Amniotic stem cell (primary cell): Measurements from ENCODE around the gene SNRPB2.

Source experiments
- DNase-seq: peaks from one replicate; lab custom pipeline; 2025; lab: John Stamatoyannopoulos, UW

Gene SNRPB2

DNA sequence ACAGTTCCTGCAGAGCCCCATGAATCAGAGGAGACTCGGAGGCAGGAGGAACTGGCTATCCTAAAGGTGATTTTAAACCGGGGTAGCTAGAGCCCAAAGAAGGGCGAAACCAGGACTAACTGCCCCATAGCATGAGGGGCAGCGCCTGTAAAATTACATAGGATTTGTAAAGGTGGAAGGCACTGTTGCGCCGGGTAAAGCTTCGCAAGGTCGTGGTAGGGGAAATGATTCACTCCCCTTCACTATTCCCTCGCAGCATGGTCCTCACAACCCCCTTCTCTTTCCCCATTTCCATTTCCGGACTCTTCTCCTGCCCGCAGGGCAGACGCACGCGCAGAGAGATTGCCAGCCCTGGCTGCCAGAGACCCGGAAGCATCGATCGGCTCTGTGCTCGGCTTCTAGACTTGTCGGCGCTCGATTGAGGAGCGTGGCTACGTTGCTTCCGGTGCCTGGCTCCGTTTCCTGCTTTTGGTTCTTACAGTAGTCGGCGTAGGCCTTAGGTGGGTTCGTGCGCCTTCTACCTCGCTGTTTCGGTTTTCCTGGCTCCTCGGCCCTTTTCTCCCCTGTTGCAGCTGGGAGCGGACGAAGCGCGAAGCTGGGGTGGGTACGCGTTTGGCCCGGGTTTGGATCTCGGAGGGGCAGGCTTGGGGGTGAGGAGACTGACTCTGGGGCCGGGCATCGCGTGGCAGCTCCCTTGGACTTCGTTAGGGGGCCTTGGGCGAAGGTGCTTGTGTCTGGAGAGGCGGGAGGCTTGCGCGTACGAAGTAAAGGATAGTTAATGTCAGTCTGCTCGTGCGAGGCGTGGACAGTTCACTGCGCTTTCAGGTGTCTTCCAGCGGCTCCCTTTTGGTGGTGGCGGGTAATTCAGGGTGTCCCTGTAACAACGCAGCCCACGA lies at the start of gene SNRPB2:
SNRPB2 (plus strand) TSS at position 462 of the 896 bp plus-strand sequence. CDS start 1,677 bp downstream, outside the sequence.
- peak; percentile 94 for DNase-seq

DNA sequence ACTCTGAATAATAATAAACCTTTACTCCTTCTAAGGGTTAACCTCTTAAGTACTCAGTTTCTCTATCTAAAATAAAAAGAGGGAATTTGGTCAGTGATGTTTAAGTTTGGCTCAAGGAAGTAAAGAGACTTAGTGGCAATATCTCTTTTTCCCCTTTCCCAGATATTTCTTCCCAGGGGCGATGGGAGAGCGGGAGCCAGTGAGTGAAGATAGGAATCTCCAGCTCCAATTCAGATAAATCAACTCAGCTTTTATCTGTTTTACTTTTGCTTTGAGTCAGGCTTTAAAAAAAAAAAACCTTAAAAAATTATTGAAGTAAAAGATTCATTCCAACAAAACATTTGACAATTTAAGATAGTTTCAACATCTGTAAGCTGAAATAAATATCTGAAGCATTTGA lies 45.4 kb upstream of the SNRPB2 start:
- DNase-seq = no peak

DNA sequence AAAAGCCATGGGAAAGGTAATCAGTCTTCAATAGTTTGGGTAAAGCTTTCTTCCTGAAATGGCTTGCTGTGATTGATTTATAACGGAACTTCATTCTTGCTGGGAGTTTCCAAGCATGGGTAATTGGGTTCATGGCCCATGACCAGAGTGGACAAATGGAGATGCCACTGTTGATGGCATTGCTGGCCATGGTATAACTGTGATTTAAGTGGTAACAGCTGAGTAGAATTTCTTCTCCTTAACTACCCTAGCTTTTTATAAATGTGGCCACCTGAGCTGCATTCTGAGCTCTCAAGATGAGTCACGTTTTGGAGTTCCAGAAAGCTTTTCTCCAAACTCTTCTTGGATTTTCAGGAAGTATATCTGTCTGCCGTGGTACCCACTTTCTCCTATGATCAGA lies 39.9 kb upstream of the SNRPB2 start:
- no peak for DNase-seq

DNA sequence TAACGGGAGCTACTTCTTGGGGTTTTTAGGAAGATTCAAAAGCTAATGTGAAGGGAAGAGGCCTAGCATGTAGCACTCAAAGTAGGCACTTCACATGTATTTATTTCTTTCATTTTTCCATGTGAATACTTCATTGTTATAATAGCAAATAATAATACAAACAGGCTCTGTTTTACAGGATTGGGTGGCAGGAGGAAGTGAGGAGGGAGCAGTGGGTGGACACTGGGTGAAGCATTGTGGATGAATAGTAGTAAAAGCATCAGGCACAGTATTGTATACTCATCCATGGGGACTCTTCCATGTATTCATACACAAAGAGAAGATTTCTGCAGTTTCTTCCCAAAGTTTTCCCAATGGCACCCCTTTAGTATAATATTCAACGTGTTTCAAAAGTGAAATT lies 38.4 kb upstream of the SNRPB2 start:
- DNase-seq = no peak

DNA sequence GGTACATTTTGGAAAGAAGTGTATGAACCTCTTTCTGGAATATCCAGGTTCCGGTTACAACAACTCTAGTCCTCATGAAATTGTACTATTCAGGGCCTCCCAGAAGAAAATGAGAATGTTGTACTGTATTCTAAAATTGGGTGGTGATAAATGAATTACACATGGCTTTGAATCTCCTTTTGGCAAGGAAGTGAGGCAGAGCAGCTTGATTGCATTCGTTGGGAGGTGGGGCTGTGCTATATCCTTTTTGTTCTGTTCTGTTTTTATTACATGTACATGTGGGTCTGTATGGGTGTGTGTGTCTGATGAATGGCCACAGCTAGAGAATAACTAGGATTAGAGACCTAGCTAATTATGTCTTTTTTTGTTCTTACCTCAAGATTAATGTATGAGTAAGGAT lies 37.8 kb upstream of the SNRPB2 start:
- no peak for DNase-seq

DNA sequence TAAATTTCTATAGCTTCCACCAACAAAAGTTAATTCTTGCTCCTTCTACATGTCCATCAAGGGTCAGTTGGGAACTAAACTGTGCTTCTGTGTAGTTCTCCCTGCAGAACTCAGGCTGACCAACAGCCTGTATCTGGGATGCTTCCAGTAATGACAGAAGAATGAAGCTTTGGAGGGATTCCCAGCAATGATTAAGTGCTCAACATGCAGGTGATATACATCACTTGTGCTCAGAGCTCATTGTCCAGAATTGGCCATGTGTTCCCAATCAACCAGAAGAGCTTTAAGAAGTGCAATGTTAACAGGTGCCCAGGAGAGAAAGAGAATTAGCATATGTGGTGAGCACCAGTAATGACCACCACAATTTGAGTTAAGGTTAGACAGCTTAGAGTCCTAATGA lies 37.4 kb upstream of the SNRPB2 start:
- DNase-seq = no peak

DNA sequence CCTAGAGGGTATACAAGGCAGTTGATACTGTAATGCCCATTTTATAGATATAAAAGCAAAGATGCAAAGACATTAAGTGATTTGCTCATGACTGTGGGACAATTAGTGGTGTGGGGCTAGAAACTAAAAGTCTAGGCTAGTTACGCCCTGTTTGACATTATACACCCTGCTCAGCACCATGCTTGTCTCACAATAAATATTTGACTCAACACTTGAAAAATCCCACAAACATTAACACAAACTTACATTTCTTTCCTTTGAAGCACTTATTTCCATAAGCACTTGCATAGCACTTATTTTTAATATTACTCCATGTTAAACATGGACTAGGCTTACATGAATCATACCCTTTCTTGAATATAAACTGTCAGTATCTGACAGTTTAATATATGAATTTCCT lies 36.5 kb upstream of the SNRPB2 start:
- no peak for DNase-seq

DNA sequence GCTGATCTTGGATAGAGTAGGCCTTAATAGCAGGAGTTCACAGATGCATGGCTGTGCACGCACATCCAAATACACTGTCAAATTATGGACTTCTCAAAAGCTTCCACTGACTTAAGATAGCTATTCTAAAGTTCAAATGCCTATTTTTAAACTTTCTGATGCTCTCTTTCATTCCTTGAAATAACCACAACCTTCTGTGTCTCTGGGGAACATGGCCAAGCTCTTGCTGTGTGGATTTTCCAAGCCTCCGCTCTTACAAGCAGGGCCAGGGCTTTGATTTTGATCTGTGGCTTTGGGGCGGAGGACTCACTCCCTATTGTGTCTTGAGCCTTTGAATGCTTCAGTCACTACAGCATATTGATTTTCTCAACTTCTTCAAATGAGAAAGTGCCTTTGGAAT lies 35.7 kb upstream of the SNRPB2 start:
- no peak for DNase-seq

DNA sequence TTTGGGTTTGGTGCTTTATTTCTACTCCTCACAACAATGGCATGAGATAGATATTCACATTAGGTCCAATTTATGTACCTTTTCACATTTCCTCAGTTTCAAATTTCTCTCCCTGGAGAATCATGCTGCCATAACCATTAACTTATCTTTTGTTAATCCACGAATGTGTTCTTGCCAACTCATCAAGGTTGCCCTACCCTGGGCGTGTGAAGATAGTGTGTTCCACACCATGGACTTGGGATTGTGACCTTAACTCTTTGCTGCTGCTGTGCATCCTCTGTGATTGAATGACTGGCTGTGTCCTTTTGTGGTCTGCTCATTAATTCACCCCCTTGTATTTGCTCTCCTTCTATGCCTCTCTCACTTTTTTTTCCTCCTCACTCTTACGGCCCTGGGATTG lies 34.2 kb upstream of the SNRPB2 start:
- DNase-seq = no peak

DNA sequence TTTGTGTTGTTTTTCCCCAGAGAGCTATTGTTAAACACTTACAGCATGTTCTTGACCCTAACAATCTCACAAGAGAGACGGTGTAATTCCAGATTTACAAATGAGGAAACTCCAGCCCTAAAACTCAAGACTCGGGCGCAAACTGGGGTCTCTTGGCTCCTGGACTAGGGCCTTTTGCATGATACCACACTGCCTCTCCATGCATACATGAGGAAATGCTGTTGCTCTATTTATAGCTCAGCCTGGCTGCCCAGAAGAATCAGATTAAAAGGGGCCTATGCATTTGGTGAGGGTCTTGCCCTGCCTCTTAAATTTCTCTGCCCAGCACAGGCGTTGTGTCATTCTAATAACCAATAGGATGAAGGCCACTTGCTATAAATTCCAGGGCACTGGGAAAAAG lies 30.5 kb upstream of the SNRPB2 start:
- DNase-seq = no peak

DNA sequence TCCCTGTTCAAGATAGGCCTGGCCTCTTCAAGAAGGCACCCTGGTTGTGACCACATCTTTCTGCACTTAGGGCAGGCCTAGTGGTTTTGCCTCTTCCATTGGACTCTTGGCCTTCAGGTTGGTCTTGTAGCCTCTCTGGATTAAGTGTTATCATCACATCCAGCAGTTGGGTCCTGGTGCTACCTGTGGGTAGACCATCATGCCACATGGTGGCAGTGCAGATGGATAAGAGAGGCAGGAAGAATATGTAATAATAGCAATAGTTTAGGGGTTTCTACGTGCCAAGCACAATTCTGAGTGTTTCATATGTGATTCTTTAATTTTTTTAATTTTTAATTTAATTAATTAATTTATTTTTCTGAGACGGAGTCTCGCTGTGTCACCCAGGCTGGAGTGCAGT lies 28.5 kb upstream of the SNRPB2 start:
- no peak for DNase-seq

DNA sequence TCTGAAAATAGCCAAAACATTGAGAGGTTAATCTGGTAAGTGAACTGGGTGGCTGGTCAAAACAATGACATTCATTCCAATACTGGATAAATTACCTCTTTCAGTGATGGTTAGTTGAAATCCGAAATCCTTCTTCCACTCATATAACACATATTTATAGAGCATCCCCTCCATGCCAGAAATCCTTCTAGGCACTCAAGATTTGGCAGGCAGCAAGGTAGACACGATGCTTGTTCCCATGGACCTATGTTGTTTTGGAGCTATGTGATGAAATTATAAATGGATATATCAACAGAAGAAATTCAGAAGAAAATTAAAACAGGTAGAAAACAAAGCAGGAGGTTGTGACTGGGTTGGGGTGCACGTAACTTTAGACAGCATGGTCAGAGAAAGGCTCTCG lies 26.3 kb upstream of the SNRPB2 start:
- DNase-seq = no peak

DNA sequence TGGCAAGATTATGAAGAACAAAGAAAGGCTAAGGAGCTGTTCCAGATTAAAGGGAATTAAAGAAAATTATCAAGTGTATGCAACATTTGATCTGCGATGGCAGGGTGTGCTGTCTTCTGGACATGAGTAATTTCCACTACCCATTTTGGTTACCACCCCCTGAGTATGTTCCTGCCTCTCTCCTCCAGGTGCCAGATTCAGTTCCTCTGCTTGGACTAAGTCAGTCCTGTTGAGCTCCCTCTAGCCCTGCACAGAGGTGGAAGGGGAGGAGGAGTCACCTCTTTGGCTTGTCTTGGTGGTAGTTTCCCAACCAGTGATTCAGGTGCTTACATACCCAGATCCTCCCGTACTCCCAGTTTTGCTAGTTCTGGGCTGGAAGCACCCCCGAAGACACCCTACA lies 22.2 kb upstream of the SNRPB2 start:
- no peak for DNase-seq

DNA sequence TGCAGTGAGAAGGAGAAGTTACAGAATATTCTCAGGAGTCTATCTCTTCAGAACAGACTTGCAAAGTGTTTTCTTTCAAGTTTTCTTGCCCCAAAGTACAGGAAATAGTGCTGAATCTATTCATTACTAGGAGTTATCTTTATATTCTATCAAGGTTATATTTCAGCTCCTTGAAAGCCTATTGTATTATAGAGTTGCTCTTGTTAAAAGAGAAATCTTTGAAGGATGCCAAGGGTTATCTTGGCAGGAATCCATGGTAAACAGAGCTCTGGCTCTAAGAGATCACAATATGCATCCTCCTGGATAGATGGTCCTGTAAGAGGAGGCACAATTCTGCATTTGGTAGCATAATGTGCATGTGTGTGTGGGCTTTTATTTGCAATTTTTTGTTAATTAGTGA lies 21.2 kb upstream of the SNRPB2 start:
- DNase-seq = no peak

DNA sequence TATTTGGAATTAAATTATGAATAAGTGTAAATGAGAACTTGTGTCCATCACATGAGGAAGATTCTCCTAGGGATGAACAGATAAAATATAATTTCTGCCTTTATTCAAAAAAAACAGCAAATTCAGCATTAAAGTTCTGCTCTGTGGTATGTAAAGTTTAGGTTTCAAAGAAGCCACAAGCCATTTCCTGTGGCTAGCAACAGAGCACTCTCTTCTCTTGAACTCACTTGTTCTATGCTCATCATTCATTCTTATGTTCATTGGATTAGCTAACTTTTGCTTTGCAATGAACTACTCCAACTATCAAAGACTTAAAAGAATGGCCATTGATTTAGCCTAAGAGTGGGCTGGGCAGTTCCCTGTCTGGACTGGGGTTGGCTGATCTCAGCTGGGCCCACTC lies 20.8 kb upstream of the SNRPB2 start:
- no peak for DNase-seq

DNA sequence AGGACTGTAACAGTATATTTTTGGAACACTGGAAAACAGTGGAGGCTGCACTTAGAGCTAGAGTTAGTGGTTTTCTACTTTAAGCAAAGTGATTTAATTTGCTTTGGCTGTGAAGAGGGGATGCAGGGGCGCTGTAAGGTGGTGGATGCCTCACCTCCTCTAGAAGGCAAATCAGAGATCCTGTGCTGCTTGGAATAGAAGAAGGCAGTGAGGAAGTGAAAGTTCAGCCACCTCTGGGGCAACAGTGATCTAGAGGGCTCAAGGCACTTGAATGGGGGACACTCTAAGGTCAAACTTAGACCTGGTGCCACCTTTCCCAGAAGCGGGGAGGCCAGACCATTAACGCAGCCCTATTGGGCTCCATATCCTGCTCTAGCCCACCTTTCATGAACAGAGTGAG lies 19.0 kb upstream of the SNRPB2 start:
- DNase-seq = no peak

DNA sequence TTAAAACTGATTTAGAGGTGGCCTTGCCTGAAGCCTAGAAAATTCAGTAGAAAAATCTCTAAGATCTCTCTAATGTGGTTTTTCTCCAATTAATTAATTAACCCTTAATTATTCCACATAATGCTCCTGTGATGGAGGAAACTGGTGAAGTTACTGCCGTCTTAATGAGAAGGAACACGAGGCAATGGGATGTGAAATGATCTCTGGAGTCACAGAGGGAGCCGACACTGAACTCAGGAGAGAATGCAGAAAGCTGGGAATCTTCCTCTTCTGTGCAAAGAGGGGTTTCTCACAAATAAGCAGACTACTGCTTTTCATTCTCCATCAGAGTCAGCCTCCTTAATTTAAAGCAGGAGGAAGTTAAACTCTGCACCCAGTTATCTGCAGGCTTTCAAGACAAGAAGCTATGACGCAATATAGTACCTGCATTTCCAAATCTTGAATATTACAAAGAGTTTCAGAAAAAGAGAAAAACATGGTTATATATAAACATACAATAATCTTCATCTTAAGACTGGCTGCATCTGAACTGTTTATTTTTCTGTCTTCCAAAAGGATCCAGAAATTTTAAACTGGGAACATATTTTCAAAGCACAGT lies 18.1 kb upstream of the SNRPB2 start:
- no peak for DNase-seq

DNA sequence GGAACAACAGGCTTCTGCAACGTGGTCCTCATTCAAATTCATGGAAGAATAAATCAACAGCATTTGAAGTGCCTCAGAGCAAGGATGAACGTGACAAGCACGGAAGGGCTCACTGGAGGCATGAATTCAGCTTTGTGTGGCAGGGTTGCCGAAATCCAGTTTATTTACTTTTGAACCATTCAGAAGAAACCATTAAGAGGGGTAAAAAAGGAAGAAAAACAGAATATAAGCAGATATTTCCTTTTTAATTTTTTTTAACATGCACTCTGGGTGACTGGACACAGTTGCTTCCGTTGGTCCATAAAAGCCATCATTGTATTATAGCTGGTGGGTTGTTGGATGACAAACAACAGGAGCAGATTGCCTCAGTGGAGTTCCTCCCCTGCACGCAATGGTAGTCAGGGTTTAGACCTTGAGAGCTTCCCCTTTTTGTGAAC lies 17.3 kb upstream of the SNRPB2 start:
- no peak for DNase-seq

DNA sequence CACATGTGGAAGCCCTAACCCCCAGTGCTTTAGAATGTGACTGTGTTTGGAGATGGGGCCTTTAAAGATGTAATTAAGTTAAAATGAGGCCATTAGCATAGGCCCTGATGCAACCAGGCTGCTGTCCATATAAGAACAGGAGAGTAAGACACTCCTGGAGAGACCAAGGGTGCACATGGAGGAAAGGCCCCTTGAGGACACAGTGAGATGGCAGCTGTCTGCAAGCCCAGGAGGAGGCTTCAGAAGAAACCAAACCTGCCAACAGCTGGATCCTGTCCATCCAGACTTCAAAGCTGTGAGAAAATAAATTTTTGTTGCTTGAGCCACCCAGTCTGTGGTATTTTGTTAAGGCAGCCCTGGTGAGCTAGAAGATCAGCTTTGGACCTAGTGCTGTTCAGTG lies 16.8 kb upstream of the SNRPB2 start:
- no peak for DNase-seq

DNA sequence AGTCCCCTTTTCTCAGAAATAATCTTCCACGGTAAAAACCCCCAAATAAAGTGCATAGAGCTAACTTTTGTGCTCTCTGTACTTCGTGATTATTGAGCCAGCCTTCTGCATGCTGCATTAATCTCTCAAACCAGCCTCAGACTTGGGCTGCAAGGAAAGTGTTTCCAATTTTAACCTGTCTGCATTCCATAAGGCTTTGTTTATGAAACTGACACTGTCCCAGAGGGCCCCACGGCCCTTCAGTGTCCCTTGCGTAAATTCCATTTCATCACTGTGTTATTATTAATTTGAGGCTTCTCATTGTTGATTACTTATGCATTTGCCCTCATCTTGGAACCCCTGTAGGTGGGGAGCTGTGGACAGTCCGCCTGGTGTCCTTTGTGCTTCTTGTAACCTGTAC lies 15.6 kb upstream of the SNRPB2 start:
- DNase-seq = no peak

DNA sequence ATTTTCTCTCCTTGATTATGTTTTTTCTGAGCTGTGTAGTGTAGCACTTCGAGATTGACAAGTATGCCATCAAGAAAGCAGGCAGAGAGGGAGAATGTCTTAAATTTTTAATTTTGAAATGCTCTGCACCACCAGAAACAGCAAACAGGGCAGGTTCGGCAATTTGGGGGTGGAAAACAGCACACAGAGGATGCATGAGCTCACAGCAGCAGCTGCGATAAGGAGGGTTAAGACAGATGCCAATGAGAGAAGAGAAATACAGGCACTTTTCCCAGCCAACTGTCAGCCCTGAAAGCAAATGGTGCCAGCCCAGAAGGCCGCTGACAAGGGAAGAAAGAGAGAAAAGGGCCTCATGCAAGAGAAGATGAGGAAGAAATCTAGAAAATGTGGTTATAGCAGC lies 15.1 kb upstream of the SNRPB2 start:
- DNase-seq = no peak

DNA sequence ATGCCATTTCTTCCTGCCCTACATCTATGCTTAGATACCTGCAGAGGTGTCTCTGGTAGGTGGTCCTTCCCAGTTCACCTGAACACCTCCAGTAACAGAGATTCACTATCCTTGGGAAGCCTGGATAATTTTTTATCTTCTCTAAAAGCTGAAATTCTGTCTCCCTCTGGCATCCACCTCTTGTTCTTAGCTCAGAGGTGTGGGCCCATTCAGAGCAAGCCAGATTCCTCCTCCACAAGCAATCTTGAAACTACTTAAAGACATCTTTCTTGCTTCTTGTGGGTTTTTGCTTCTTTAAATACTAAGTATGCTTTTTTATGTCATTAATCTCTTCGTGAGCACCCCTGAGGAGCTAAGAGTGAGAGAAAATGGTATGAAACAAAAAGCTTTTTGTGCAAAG lies 10.4 kb upstream of the SNRPB2 start:
- DNase-seq = no peak

DNA sequence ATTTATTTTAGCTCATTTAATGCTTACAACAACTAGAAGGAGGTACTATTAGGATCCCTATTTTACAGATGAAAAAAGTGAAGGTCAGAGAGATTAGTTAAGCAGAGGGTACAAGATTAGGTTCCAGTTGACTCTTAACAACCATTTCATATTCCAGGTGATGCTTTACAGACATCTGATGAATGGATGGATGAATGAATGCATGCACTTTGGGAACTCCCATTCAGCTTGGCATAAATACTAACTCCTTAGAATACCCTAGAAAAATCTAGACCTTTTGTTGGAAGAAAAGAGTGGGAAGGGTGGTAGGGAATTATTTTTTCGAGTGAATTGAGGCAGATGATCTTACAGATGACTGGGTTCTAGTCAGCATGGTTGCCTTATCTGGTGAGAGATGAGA lies 746 bp upstream of the SNRPB2 start:
- no peak for DNase-seq
